MCF 10A (cell line): Measurements from ENCODE around the gene DAPK2. TPM values are rescaled to one million over a fixed set of nuclear protein-coding genes. Genes with fewer than 3 reads are reported as not detected.

Experiments
- BruUV-seq: library from RNA; stranded (reverse); fragments of 400-500 nt; replicated peaks from 2 replicates; lab custom pipeline; 2021; lab: Mats Ljungman, UMichigan
- CTCF ChIA-PET: fragments of 300-600 bp; sonication (Branson Sonifier 250); formaldehyde crosslinking; extraction: SDS; loops from one replicate; lab custom pipeline; 2021; ENCODE audit warnings: antibody characterized with exemption, inconsistent platforms; lab: Yijun Ruan, JAX
- POLR2A ChIA-PET: fragments of 300-600, 350-650 bp; sonication (Branson Sonifier 250); formaldehyde crosslinking; extraction: SDS; loops from one replicate; lab custom pipeline; 2020; ENCODE audit warnings: antibody characterized with exemption, inconsistent platforms; lab: Yijun Ruan, JAX
- DNase-seq: peaks from one replicate; pipeline ENCODE4 v3.0.0-alpha.2; 2018; ENCODE audit not compliant: unreplicated experiment
- H3K27ac Mint-ChIP-seq: one replicate; pipeline ENCODE4 v1.8.0; 2022; ENCODE audit warnings: mild to moderate bottlenecking, low read depth, mixed read lengths; ENCODE audit not compliant: unreplicated experiment
- H3K27me3 Mint-ChIP-seq: one replicate; pipeline ENCODE4 v1.8.0; 2022; ENCODE audit warnings: mixed read lengths; ENCODE audit not compliant: insufficient read depth, unreplicated experiment
- H3K36me3 Mint-ChIP-seq: one replicate; pipeline ENCODE4 v1.8.0; 2022; ENCODE audit warnings: mild to moderate bottlenecking, moderate library complexity, mixed read lengths; ENCODE audit not compliant: insufficient read depth, unreplicated experiment
- H3K4me1 Mint-ChIP-seq: one replicate; pipeline ENCODE4 v1.8.0; 2022; ENCODE audit warnings: mixed read lengths; ENCODE audit not compliant: insufficient read depth, unreplicated experiment
- H3K4me3 Mint-ChIP-seq: one replicate; pipeline ENCODE4 v1.8.0; 2022; ENCODE audit warnings: mild to moderate bottlenecking, moderate library complexity, mixed read lengths; ENCODE audit not compliant: unreplicated experiment
- H3K9me3 Mint-ChIP-seq: one replicate; pipeline ENCODE4 v1.8.0; 2022; ENCODE audit warnings: mixed read lengths; ENCODE audit not compliant: unreplicated experiment
- CTCF ChIP-seq: fragments of 200-600 bp; IDR thresholded peaks from one replicate; pipeline ENCODE4 v1.8.0; 2022; ENCODE audit warnings: antibody characterized with exemption, mild to moderate bottlenecking; ENCODE audit not compliant: unreplicated experiment
- intact Hi-C: fragments of 100-400 bp; cut with micrococcal nuclease; formaldehyde crosslinking; loops from 2 replicates; pipeline ENCODE4 v1.14.1; 2022
- total RNA-seq: library from RNA; stranded (reverse); gene quantifications from 2 replicates; pipeline ENCODE4 v1.2.3, GENCODE V29; 2022

The DAPK2 gene
- total RNA-seq, 1 experiment from 2014 or later: 4.6 TPM

- Mint-ChIP-seq H3K27ac (no peak overlapping the region), H3K4me3 (no peak overlapping the region), H3K9me3 (no peaks in the 10 kb centered on the region), H3K36me3 (no peaks in the 10 kb centered on the region), H3K4me1 (peaks cover 18% of the 10 kb centered on the region), H3K27me3 (no peaks in the 10 kb centered on the region)
- no TSS peak for BruUV-seq
- DNase-seq: no peak
- ChIA-PET CTCF (interaction anchor here (1.2 kb wide), 1 partner anchor 13 kb away, joined by 3 read pairs; no protein-coding TSS in a partner anchor), POLR2A (no interaction called here)
- intact Hi-C loops: no loop called here
- TF ChIP-seq CTCF: no peak
Observed at GRCh38 chr15:63997715-63998442, 48.4 kb downstream of the DAPK2 start.

- H3K9me3 Mint-ChIP-seq: no peaks in the 10 kb centered on the region
- no peak overlapping the region for H3K27ac Mint-ChIP-seq
- no peaks in the 10 kb centered on the region for H3K36me3 Mint-ChIP-seq
Observed at GRCh38 chr15:63996794-63997357, 49.4 kb downstream of the DAPK2 start.

GRCh38 chr15:63995789-63996188 is 50.5 kb downstream of the DAPK2 start:
- peaks cover 18% of the 10 kb centered on the region for H3K4me1 Mint-ChIP-seq
- CTCF ChIA-PET: interaction anchor here (0.6 to 1.4 kb wide), 2 partner anchors 28 to 49 kb away, joined by 3 to 4 read pairs; no protein-coding TSS in a partner anchor
- no peaks in the 10 kb centered on the region for H3K36me3 Mint-ChIP-seq
- DNase-seq: no peak
- no TSS peak for BruUV-seq
- H3K27me3 Mint-ChIP-seq: no peaks in the 10 kb centered on the region
- no peaks in the 10 kb centered on the region for H3K9me3 Mint-ChIP-seq
- no peak overlapping the region for H3K4me3 Mint-ChIP-seq
- POLR2A ChIA-PET: interaction anchor here (1.1 kb wide), 1 partner anchor 14 kb away, joined by 3 read pairs; no protein-coding TSS in a partner anchor
- no peak for TF ChIP-seq CTCF
- H3K27ac Mint-ChIP-seq: no peak overlapping the region
- intact Hi-C loops: no loop called here

More at GRCh38 chr15:63996794-63997357, 49.4 kb downstream of the DAPK2 start:
- intact Hi-C loops: no loop called here
- Mint-ChIP-seq H3K4me3 (no peak overlapping the region), H3K27me3 (no peaks in the 10 kb centered on the region), H3K4me1 (peaks cover 18% of the 10 kb centered on the region)
- DNase-seq: no peak
- no peak for TF ChIP-seq CTCF
- BruUV-seq: no TSS peak
- ChIA-PET POLR2A (no interaction called here), CTCF (interaction anchor here (1.0 kb wide), 1 partner anchor 49 kb away, joined by 3 read pairs; no protein-coding TSS in a partner anchor)

GRCh38 chr15:63994073-63994600 is 52.1 kb downstream of the DAPK2 start:
- intact Hi-C loops: no loop called here
- BruUV-seq: no TSS peak
- no peak for TF ChIP-seq CTCF
- Mint-ChIP-seq H3K4me1 (peaks cover 9% of the 10 kb centered on the region), H3K9me3 (no peaks in the 10 kb centered on the region), H3K27ac (peak overlapping the region; percentile 23), H3K4me3 (no peak overlapping the region), H3K36me3 (no peaks in the 10 kb centered on the region), H3K27me3 (no peaks in the 10 kb centered on the region)
- no peak for DNase-seq
- ChIA-PET CTCF (interaction anchor here (0.7 to 3.2 kb wide), 2 partner anchors 49 to 910 kb away, joined by 3 to 11 read pairs; no protein-coding TSS in a partner anchor), POLR2A (interaction anchor here (1.0 to 1.1 kb wide), 2 partner anchors 47 to 48 kb away, joined by 3 read pairs; no protein-coding TSS in a partner anchor)
